Endothelial cell of umbilical vein (primary cell): Measurements from ENCODE around the gene EDNRB.

Experiments used
- MAX ChIP-seq: IDR thresholded peaks from 2 replicates; pipeline ENCODE4 v1.6.1; 2011; ENCODE audit not compliant: insufficient read depth, insufficient read length
- POLR2A ChIP-seq: IDR thresholded peaks from 2 replicates; pipeline ENCODE4 v1.6.1; 2012; ENCODE audit warnings: low read depth, mild to moderate bottlenecking, control low read depth, low read length

- TF ChIP-seq MAX, result no peak
- no peak for TF ChIP-seq POLR2A
Observed at GRCh38 chr13:77952276-77952675, 33.6 kb upstream of the EDNRB start.
